ENCODE results near the gene EEF1B2.

DNA sequence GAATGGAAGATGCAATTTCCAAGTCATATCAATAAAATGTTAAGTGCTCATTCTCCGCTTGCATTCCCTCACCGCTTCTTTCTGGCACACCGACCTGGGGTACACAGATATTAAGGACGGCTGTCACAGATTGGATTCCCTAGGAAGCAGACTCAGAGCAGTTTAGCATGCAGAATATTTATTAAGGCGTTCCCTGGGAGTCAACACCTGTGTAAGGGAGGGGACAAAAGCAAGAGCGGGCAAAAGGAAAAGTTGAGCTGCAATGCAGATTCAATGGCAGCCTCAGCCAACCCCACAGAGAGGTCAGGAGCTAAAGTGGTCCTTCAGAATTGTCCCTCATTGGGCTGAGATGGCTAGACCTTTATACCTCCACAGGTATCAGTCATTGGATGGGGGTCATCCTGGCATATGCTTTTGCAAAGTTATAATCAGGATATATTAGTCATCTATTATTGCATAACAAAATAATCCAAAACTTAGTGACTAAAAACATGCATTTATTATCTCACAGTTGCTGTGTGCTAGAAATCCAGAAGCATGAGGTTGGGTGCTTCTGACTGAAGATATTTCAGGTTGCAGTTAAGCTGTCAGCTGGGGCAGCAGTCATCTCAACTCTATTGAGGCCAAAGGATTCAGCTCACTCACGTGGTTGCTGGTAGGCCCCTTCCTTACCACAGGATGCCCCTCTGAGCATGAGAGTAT is 46.7 kb upstream of the EEF1B2 start:
- TF ChIP-seq GATA3 (IDR thresholded peaks at IDR 0.05; ENCODE audit: low read depth, low read length) (no peak), GATA2 (IDR thresholded peaks at IDR 0.05; ENCODE audit: low read depth, low read length) (no peak)

Measured in SH-SY5Y (cell line).